Nasal cavity respiratory epithelium epithelial cell of viscerocranial mucosa (primary cell): ENCODE data around the gene NDFIP1. TPM values are rescaled to one million over a fixed set of nuclear protein-coding genes. Genes with fewer than 3 reads are reported as not detected.

Experiments used
- total RNA-seq: library from RNA; depleted of rRNA; stranded (reverse); fragments of >200 nt; gene quantifications from 2 replicates; pipeline ENCODE4 v1.2.3, GENCODE V29; 2014

Gene NDFIP1, protein sequence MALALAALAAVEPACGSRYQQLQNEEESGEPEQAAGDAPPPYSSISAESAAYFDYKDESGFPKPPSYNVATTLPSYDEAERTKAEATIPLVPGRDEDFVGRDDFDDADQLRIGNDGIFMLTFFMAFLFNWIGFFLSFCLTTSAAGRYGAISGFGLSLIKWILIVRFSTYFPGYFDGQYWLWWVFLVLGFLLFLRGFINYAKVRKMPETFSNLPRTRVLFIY
- 46.8 and 65.0 TPM in 2 replicates for total RNA-seq

DNA sequence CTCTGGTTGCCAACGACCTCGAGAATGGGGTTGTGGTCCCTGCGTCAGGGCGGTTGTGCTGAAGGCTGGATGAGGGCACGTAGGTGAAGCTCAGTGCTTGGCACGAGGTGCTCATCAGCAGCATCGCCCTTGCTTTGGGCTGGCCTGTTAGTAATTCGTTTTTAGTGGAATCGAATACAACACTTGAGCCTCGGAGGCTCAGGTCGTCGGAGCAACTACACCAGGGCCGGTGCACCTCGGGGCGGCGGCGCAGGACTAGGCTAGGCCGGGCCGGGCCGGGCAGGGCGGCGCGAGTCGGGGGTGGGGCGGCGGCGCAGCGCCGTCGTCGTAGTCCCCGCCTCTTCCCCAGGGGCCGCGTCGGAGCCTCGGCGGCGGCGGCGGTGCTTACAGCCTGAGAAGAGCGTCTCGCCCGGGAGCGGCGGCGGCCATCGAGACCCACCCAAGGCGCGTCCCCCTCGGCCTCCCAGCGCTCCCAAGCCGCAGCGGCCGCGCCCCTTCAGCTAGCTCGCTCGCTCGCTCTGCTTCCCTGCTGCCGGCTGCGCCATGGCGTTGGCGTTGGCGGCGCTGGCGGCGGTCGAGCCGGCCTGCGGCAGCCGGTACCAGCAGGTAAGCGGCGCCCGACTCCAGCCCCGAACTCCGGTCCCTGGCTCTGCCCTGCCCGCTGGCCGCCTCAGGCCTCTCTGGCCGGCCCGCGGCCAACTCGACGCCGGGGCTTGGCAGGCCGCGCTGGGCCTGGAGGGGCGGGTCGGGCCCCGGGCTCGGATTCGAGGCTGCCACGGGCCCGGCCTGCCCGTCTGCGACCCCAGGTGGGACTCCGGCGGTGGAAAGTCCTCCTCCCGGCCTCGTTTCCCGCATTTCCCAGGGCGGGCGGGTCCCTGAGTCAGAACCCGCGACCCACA, at the start of gene NDFIP1:
TSS of gene NDFIP1 (plus strand) at position 348 of the 899 bp plus-strand sequence. CDS start at position 544, 196 bp downstream.

Other genes starting within 250 kb of the NDFIP1 start
- 43.1 and 121 TPM in 2 replicates for gene PCDH1, start 230.4 kb upstream of the NDFIP1 start, total RNA-seq
- 15.7 and 28.3 TPM in 2 replicates for gene DELE1, start 184.9 kb upstream of the NDFIP1 start, total RNA-seq
- gene PCDH12, start 150.6 kb upstream of the NDFIP1 start, total RNA-seq: 0.34 and 0.57 TPM in 2 replicates
- gene RNF14, start 139.7 kb upstream of the NDFIP1 start, total RNA-seq: 44.8 and 105 TPM in 2 replicates
- 68.4 and 76.6 TPM in 2 replicates for gene GNPDA1, start 95.8 kb upstream of the NDFIP1 start, total RNA-seq
- 5.0 and 5.5 TPM in 2 replicates for gene SPRY4, start 216.2 kb downstream of the NDFIP1 start, total RNA-seq